HK-2 (cell line): ENCODE measurements around the gene RPS15.
A peak's percentile ranks its signal among the peaks of the same experiment; 100 is the strongest.

Experiments
- DNase-seq: peaks from one replicate; pipeline ENCODE4 v3.0.0-alpha.2; 2018; ENCODE audit not compliant: unreplicated experiment

RPS15 gene

DNA sequence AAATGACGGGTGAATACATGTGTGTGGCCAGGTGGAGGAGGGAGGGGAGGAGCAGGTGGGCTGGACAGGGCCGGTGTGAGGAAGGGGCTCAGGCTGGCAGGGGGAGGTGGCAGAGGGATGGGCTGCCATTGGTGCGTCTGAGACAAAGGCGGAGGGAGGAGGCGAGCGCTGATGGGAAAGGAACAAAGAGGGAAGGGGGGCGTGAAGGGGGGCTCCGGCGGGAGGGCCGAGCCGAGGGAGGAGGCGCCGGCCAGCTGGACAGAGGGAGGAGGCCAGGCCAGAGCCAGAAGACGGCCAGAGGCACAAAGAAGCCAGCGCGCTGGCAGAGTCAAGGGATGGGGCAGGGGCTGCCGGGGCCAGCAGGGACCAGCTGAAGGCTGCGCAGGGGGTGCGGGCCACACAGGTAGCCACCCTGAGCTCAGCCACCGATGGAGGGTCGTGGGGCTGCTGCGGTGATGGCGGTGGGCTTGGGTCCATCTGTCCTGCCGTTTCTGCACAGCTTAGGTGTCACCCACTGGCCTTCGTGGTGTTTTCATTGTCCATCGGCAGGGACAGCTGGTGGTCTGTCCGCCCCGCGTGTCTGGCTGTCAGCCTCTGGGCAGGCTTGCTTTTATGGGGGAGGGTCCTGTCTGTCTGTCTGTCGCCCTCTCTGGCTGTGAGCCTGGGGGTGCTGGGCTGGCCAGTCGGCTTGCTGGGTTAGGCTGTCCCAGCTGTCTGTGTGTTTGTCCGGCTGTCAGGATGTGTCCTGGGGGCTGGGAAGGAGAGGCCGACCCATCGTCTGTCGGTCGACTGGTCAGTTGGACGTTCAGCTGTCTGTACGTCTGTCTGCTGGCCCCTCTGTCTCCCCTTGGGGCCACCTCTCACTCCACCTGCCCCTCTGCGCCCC lies 14.0 kb downstream of the RPS15 start:
- no peak for DNase-seq

- DNase-seq = no peak
Observed at GRCh38 chr19:1452802-1453524, 14.8 kb downstream of the RPS15 start.

DNA sequence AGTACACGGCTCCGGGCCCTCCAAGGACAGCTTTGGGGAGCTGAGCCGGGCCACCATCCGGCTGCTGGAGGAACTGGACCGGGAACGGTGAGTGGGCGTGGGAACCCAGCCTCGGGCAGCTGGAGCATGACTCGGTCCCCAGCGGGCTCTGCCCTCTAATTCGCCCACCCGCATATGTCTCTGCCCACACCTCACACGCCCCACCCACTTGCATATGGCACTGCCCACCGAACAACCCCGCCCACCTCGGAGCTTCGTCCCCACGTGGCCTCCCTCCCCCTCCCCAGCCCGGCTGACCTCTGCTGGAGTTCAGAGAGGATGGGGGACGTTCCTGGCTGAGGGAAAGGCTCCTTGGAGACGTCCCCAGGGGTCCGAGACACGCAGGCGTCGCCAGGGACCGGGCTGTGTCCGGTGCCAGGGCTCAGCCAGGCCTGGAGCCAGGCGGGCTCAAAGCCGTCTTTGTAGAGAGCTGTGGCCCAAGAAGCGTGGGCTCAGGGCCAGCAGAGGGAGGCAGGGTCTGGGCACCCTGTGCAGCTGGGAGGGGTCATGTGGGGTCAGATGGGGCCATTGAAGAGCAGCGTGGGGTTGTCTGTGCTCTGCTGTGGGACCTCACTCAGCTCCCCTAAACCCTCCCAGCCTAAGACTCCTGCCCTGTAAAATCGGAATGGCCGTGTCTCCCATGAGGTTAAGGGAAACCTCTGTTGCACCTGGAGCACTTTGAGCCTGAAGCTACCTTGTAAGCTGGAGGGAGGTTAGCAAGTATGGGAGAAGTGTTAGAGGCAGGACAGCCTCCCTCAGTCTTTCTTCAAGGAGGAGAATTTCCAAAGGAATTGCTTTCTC lies 15.5 kb downstream of the RPS15 start:
- DNase-seq = peak; percentile 89

DNA sequence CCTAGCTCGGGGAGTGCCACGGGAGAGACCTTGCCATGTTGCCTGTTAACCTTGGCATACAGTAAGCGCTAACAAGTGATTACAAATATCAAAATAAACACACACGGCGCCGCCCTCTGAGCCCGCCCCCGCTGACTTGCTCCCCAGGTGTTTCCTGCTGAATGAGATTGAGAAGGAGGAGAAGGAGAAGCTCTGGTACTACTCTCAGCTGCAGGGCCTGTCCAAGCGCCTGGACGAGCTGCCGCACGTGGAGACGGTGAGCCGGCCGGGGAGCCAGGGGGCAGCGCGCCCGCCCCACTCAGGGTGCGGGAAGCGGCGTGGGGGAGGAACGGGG lies 16.8 kb downstream of the RPS15 start:
- no peak for DNase-seq

GRCh38 chr19:1455336-1456120 lies 17.3 kb downstream of the RPS15 start:
- DNase-seq = peak; percentile 80

DNA sequence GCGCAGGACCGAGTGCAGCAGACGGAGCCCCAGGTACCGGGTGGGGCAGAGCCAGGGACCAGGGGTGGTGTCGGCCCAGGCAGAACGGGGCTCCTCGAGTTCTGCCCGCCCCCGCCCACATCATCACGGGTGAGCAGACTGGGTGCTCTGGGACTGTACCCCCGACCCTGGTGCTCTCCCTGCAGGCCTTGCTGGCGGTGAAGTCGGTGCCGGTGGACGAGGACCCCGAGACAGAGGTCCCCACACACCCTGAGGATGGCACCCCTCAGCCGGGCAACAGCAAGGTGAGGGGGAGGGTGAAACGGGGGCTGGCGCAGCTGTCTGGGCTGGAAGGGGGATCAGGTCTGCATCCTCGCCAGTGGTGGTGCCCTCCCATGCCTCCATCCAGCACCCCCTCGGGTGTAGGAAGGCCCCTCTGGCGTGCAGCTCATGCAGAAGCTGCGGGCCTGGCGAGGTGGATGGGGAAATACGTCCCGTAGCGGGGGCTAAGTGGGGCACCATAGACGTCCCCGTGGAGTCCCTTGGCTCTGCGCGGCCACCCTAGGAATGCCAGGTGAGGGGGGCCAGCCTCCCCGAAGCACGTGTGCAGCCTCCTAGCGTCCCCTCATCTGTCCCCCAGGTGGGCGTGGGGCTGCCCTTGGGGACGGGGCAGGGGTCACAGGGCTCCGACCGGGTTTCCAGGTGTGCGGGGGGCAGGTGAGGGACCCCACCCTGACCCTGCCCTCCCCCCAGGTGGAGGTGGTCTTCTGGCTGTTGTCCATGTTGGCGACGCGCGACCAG lies 18.1 kb downstream of the RPS15 start:
- no peak for DNase-seq

DNA sequence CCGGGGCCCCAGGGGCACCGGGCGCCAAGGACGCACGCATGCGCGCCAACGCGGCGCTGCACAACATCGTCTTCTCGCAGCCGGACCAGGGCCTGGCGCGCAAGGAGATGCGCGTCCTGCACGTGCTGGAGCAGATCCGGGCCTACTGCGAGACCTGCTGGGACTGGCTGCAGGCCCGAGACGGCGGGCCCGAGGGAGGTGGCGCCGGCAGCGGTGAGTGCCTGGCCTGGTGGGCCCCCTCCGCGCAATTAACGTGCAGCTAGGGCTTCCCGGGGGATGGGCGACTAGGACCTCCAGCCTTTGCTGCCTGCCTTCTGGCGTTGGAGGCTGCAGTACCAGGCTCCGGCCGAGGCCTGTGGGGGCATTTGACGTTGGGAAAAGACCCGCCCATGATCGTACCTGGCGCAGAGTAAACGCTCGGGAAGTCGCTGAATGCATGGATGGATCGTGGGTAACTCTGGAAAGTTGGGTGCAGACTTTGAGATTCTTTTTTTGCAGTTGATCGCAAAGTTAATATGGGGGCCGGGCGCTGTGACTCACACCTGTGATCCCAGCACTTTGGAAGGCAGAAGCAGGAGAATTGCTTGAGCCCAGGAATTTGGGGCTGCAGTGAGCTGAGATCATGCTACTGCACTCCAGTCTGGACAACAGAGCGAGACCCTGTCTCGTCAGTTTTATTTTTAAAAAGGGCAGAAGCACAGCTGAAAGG lies 19.0 kb downstream of the RPS15 start:
- no peak for DNase-seq

DNA sequence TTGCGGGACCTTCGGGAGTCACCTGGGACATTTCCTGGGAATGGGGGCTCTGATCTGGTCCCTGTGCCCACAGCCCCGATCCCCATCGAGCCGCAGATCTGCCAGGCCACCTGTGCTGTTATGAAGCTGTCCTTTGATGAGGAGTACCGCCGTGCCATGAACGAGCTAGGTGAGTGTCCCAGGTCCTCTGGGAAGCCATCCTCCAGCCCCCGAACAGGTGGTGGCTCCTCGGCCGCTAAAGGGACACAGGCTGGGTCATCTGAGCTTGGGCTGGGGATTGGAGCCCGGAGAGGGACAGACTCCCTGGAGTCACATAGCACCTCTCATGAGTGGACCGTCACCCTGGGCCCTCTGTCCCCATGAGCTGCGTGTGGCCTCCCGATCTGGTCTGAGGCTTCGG lies 19.7 kb downstream of the RPS15 start:
- DNase-seq = no peak

- DNase-seq = no peak
Observed at GRCh38 chr19:1459479-1459878, 21.3 kb downstream of the RPS15 start.

DNA sequence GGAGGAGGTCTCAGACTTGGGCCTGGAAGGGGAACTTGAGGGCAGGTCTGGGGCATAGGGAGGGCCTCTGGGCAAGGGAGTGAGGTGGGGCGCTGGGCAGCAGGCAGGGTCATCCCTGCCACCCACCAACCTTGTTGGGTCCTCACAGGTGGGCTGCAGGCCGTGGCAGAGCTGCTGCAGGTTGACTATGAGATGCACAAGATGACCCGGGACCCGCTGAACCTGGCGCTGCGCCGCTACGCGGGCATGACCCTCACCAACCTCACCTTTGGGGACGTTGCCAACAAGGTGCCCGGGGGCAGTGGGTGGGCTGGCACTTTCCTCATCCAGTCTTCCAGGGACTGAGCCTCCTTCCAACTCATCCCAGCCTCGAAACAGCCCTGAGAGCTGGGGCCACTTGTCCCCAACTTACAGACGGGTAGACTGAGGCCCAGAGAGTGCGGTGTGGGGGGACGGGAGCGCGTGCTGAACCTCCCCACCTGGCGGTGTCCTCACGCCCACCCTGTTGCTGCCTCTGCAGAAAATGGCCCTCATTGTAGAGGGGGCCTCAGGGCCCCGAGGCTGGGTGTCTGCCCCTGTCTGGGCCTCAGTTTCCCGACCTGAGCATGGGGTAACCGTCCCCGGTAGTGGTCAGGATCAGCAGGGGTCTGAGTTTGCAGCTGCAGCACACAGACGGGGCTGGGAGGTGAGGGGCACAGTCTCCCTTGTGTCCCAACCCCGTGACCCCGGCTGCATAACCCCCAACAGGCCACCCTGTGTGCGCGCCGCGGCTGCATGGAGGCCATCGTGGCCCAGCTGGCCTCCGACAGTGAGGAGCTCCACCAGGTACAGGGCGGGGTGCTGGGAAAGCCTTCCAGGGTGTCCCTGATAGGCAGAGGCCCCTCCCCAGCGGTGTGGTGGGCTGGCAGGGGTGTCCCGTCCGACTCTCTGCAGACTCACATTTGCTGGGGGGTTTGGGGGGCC lies 22.1 kb downstream of the RPS15 start:
- DNase-seq = no peak

DNA sequence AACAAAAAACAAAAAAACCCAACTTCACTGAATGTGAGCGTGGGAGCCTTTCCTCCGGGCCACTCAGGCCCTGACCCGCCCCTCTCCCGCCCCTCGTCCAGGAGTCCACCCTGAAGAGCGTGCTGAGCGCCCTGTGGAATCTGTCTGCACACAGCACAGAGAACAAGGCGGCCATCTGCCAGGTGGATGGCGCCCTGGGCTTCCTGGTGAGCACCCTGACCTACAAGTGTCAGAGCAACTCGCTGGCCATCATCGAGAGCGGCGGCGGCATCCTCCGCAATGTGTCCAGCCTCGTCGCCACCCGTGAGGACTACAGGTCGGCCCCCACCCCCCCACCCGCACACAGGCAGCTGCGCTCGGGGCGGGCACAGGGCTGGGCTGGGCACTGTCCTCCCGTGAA lies 23.7 kb downstream of the RPS15 start:
- DNase-seq = no peak

DNA sequence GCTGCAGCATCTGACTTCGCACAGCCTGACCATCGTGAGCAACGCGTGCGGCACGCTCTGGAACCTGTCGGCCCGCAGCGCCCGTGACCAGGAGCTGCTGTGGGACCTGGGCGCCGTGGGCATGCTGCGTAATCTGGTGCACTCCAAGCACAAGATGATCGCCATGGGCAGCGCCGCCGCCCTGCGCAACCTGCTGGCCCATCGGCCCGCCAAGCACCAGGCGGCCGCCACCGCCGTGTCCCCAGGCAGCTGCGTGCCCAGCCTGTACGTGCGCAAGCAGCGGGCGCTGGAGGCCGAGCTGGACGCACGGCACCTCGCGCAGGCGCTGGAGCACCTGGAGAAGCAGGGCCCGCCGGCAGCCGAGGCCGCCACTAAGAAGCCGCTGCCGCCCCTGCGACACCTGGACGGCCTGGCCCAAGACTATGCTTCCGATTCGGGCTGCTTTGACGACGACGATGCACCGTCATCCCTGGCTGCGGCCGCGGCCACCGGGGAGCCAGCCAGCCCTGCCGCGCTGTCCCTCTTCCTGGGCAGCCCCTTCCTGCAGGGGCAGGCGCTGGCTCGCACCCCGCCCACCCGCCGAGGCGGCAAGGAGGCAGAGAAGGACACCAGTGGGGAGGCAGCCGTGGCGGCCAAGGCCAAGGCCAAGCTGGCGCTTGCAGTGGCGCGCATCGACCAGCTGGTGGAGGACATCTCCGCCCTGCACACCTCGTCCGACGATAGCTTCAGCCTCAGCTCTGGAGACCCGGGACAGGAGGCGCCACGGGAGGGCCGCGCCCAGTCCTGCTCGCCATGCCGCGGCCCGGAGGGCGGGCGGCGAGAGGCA lies 27.2 kb downstream of the RPS15 start:
- no peak for DNase-seq

DNA sequence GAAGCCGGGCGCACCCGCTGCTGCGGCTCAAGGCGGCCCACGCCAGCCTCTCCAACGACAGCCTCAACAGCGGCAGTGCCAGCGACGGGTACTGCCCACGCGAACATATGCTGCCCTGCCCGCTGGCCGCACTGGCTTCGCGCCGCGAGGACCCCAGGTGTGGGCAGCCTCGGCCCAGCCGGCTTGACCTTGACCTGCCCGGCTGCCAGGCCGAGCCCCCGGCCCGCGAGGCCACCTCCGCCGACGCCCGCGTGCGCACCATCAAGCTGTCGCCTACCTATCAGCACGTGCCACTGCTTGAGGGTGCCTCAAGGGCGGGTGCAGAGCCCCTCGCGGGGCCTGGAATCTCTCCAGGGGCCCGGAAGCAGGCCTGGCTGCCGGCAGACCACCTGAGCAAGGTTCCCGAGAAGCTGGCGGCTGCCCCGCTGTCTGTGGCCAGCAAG lies 27.8 kb downstream of the RPS15 start:
- no peak for DNase-seq

DNA sequence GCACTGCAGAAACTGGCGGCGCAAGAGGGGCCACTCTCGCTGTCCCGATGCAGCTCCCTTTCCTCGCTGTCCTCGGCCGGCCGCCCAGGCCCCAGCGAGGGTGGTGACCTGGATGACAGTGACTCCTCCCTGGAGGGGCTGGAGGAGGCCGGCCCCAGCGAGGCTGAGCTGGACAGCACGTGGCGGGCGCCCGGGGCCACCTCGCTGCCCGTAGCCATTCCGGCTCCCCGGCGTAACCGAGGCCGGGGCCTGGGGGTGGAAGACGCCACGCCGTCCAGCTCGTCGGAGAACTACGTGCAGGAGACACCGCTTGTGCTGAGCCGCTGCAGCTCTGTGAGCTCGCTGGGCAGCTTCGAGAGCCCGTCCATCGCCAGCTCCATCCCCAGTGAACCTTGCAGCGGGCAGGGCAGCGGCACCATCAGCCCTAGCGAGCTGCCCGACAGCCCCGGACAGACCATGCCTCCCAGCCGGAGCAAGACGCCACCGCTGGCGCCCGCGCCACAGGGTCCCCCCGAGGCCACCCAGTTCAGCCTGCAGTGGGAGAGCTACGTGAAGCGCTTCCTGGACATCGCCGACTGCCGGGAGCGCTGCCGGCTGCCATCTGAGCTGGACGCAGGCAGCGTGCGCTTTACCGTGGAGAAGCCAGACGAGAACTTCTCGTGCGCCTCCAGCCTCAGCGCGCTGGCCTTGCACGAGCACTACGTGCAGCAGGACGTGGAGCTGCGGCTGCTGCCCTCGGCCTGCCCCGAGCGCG lies 28.4 kb downstream of the RPS15 start:
- no peak for DNase-seq

GRCh38 chr19:1467215-1467489 lies 29.0 kb downstream of the RPS15 start:
- no peak for DNase-seq

- DNase-seq = no peak
Observed at GRCh38 chr19:1467490-1468273, 29.5 kb downstream of the RPS15 start.
